SK-N-SH (cell line): ENCODE data around the gene KLHL30. TPM values are rescaled to one million over a fixed set of nuclear protein-coding genes. Genes with fewer than 3 reads are reported as not detected.

ENCODE experiments used
- CTCF ChIA-PET: fragments of 300-600, 350-600 bp; formaldehyde crosslinking; extraction: SDS; loops from one replicate; lab custom pipeline; 2021; lab: Yijun Ruan, JAX
- POLR2A ChIA-PET: fragments of 350-600 bp; sonication (Branson Sonifier 250); formaldehyde crosslinking; extraction: SDS; loops from one replicate; lab custom pipeline; 2020; ENCODE audit warnings: antibody characterized with exemption, inconsistent platforms; lab: Yijun Ruan, JAX
- DNase-seq: peaks from one replicate; pipeline ENCODE4 v3.0.0; 2012
- H2AFZ ChIP-seq: fragments of 200-600 bp; sonication (generic); 2 replicates; pipeline ENCODE4 v1.8.1; 2016; ENCODE audit warnings: antibody characterized with exemption, mild to moderate bottlenecking, low read depth
- H3F3A ChIP-seq: fragments of 200-600 bp; sonication (generic); replicated peaks from 2 replicates; pipeline ENCODE3; 2016; ENCODE audit warnings: antibody characterized with exemption, mild to moderate bottlenecking; ENCODE audit not compliant: insufficient read depth
- H3K27ac ChIP-seq, 2 experiments: fragments of 200-500 bp in 1 of 2; fragments of 200-600 bp in 1 of 2; sonication (Bioruptor generic) in 1 of 2; sonication (generic), shearing (Covaris generic) in 1 of 2; 2 replicates each; pipeline versions ENCODE4 v1.5.1 to v1.6.1; 2014 to 2016; ENCODE audit warnings: low read depth in 2 of 2, inconsistent platforms in 1 of 2, low read length in 1 of 2, mild to moderate bottlenecking in 1 of 2, mixed read lengths in 1 of 2
- H3K27me3 ChIP-seq: fragments of 200-600 bp; sonication (generic), shearing (Covaris generic); 2 replicates; pipeline ENCODE4 v1.6.1; 2016; ENCODE audit warnings: mixed run types; ENCODE audit not compliant: insufficient read depth
- H3K36me3 ChIP-seq, 2 experiments: fragments of 200-500 bp in 1 of 2; fragments of 200-600 bp in 1 of 2; sonication (Bioruptor generic) in 1 of 2; sonication (generic) in 1 of 2; replicated peaks in 1 of 2; 2 replicates each; pipeline versions ENCODE3 to v1.5.1; 2014 to 2016; ENCODE audit warnings: low read length in 1 of 2, mild to moderate bottlenecking in 1 of 2; ENCODE audit not compliant: insufficient read depth in 2 of 2, control insufficient read depth in 1 of 2
- H3K4me1 ChIP-seq, 2 experiments: fragments of 200-500 bp in 1 of 2; fragments of 200-600 bp in 1 of 2; sonication (Bioruptor generic) in 1 of 2; sonication (generic), shearing (Covaris generic) in 1 of 2; 2 replicates each; pipeline versions ENCODE4 v1.5.1 to v1.6.1; 2014 to 2016; ENCODE audit warnings: low read depth in 1 of 2, low read length in 1 of 2, mixed run types in 1 of 2; ENCODE audit not compliant: insufficient read depth in 2 of 2, control insufficient read depth in 1 of 2
- H3K4me2 ChIP-seq: fragments of 200-600 bp; sonication (generic), shearing (Covaris generic); 2 replicates; pipeline ENCODE4 v1.6.1; 2017; ENCODE audit warnings: mixed run types
- H3K4me3 ChIP-seq, 2 experiments: fragments of 200-500 bp in 1 of 2; fragments of 200-600 bp in 1 of 2; sonication (Bioruptor generic) in 1 of 2; sonication (generic), shearing (Covaris generic) in 1 of 2; 2 replicates each; pipeline versions ENCODE4 v1.5.1 to v1.8.1; 2014 to 2016; ENCODE audit warnings: low read depth in 2 of 2, inconsistent platforms in 1 of 2, low read length in 1 of 2, mild to moderate bottlenecking in 1 of 2, mixed read lengths in 1 of 2, moderate library complexity in 1 of 2
- H3K79me2 ChIP-seq: fragments of 200-600 bp; sonication (generic); 2 replicates; pipeline ENCODE4 v1.8.1; 2017; ENCODE audit warnings: mild to moderate bottlenecking; ENCODE audit not compliant: insufficient read depth
- H3K9ac ChIP-seq: fragments of 200-600 bp; sonication (generic); 2 replicates; pipeline ENCODE4 v1.6.1; 2017; ENCODE audit warnings: mixed run types
- H3K9me2 ChIP-seq: fragments of 200-600 bp; sonication (generic); 2 replicates; pipeline ENCODE4 v1.6.1; 2017; ENCODE audit warnings: mixed run types
- H3K9me3 ChIP-seq: fragments of 200-600 bp; sonication (generic); 2 replicates; pipeline ENCODE4 v1.6.1; 2017; ENCODE audit warnings: mixed run types, mild to moderate bottlenecking, moderate library complexity
- H4K20me1 ChIP-seq: fragments of 200-600 bp; sonication (generic); 2 replicates; pipeline ENCODE4 v1.6.1; 2017; ENCODE audit warnings: mild to moderate bottlenecking, mixed run types; ENCODE audit not compliant: insufficient read depth
- CHD2 ChIP-seq: fragments of 150-350 bp; IDR thresholded peaks from 2 replicates; pipeline ENCODE4 v1.6.1; 2018; ENCODE audit warnings: low read length; ENCODE audit not compliant: partially characterized antibody
- GABPA ChIP-seq: IDR thresholded peaks from 2 replicates; pipeline ENCODE4 v1.4.0; 2012; ENCODE audit warnings: low read depth, mild to moderate bottlenecking
- MEF2A ChIP-seq: IDR thresholded peaks from 2 replicates; pipeline ENCODE4 v1.4.0; 2012; ENCODE audit warnings: low read depth, borderline replicate concordance
- RAD21 ChIP-seq: IDR thresholded peaks from 2 replicates; pipeline ENCODE4 v1.6.1; 2012; ENCODE audit warnings: mild to moderate bottlenecking, low read length
- SIN3A ChIP-seq: IDR thresholded peaks from 2 replicates; pipeline ENCODE4 v1.6.1; 2012; ENCODE audit warnings: low read depth, mild to moderate bottlenecking, low read length, moderate library complexity, borderline replicate concordance
- TCF12 ChIP-seq: IDR thresholded peaks from 2 replicates; pipeline ENCODE4 v1.4.0; 2012
- TEAD4 ChIP-seq: IDR thresholded peaks from 2 replicates; pipeline ENCODE4 v1.4.0; 2012; ENCODE audit warnings: mild to moderate bottlenecking, borderline replicate concordance; ENCODE audit not compliant: insufficient read depth
- WGBS: methylation state at CpG from one replicate; pipeline ENCODE4 v1.1.6; 2017; ENCODE audit warnings: low lambda C conversion rate; 5-methylcytosine and 5-hydroxymethylcytosine counted together
- polyA plus RNA-seq, 3 experiments: library from polyadenylated mRNA; depleted of rRNA; stranded (reverse); fragments of >200 nt; gene quantifications; 2 replicates each; pipeline ENCODE4 v1.2.3, GENCODE V29; 2012
- TF ChIP-seq, protein P1 (sequence below): IDR thresholded peaks from 2 replicates; pipeline ENCODE4; 2012

Gene KLHL30
- polyA plus RNA-seq, 1 of the 3 experiments (the other 2 are of a cell fraction), result not detected

DNA sequence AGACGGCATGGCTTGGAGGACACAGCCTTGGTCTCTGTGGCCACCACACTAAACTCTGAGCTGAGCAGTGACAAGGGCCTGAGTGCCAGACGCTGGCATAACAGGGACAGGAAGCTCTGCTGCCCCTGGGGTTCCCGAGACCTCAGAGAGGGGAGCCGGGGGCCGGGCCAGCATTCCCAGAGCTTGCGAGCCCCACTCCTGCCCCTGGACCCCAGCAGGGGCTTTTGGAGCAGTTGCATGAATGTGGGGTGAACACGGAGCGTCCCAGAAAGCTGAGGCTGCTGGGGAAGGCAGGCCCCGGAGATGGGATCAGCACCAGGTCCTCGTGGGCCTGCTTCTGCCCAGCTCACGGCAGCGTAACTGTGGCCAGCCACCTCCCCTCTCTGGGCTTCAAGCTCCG, 12.7 kb downstream of the KLHL30 start:
- Histone ChIP-seq H3K27me3 (no peaks in the 10 kb centered on the region), H3F3A (no peaks in the 10 kb centered on the region), H3K4me3 (no peak overlapping the region), H3K4me1 (peaks cover 0 to 6% of the 10 kb centered on the region in 2 experiments; a peak in 1 of 4 replicates), H2AFZ (no peak overlapping the region), H3K79me2 (no peaks in the 10 kb centered on the region), H3K36me3 (no peaks in the 10 kb centered on the region), H3K9me2 (no peaks in the 10 kb centered on the region), H4K20me1 (no peaks in the 10 kb centered on the region), H3K4me2 (no peak overlapping the region)
- DNase-seq, result no peak
- ChIA-PET POLR2A (no interaction called here), CTCF (interaction anchor here (1.1 to 1.7 kb wide), 3 partner anchors 9 to 11 kb away, joined by 3 to 5 read pairs (median 3); no protein-coding TSS in a partner anchor)
- TF ChIP-seq TEAD4 (no peak), TCF12 (no peak), GABPA (no peak)
- TF ChIP-seq, all 33 proteins: peak for 0
- Histone ChIP-seq H3K9me3 (no peaks in the 10 kb centered on the region), H3K27ac (no peak overlapping the region), H3K9ac (no peak overlapping the region)
- WGBS, result 81% methylated on average over 13 of the region's 13 CpGs

- Histone ChIP-seq H3K4me1 (peaks cover 0 to 6% of the 10 kb centered on the region in 2 experiments; a peak in 1 of 4 replicates), H3K79me2 (no peaks in the 10 kb centered on the region), H2AFZ (no peak overlapping the region), H4K20me1 (no peaks in the 10 kb centered on the region), H3K9ac (no peak overlapping the region), H3F3A (no peaks in the 10 kb centered on the region), H3K9me3 (no peaks in the 10 kb centered on the region), H3K4me2 (no peak overlapping the region), H3K4me3 (no peak overlapping the region), H3K36me3 (no peaks in the 10 kb centered on the region), H3K27ac (no peak overlapping the region), H3K27me3 (no peaks in the 10 kb centered on the region), H3K9me2 (no peaks in the 10 kb centered on the region)
- CTCF ChIA-PET, result interaction anchor here (1.1 to 1.7 kb wide), 2 partner anchors 9 kb away, joined by 3 to 5 read pairs; no protein-coding TSS in a partner anchor
- TF ChIP-seq MEF2A (no peak), SIN3A (no peak), CHD2 (no peak), RAD21 (no peak), TEAD4 (no peak)
- TF ChIP-seq, protein P1, sequence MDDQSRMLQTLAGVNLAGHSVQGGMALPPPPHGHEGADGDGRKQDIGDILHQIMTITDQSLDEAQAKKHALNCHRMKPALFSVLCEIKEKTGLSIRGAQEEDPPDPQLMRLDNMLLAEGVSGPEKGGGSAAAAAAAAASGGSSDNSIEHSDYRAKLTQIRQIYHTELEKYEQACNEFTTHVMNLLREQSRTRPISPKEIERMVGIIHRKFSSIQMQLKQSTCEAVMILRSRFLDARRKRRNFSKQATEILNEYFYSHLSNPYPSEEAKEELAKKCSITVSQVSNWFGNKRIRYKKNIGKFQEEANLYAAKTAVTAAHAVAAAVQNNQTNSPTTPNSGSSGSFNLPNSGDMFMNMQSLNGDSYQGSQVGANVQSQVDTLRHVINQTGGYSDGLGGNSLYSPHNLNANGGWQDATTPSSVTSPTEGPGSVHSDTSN, result no peak
- POLR2A ChIA-PET, result no interaction called here
- no peak for DNase-seq
- 78% methylated on average over 8 of the region's 16 CpGs for WGBS
Observed at GRCh38 chr2:238151628-238152235, 13.3 kb downstream of the KLHL30 start.
